GM21528 (cell line): ENCODE measurements around the gene ANXA3.
A peak's percentile ranks its signal among the peaks of the same experiment; 100 is the strongest.

ENCODE experiments used
- ATAC-seq: cut with Tn5 transposase; IDR thresholded peaks from one replicate; pipeline ENCODE4 v1.9.1; 2021; ENCODE audit warnings: mild to moderate bottlenecking, moderate library complexity; ENCODE audit not compliant: unreplicated experiment, low FRiP score

ANXA3 gene

DNA sequence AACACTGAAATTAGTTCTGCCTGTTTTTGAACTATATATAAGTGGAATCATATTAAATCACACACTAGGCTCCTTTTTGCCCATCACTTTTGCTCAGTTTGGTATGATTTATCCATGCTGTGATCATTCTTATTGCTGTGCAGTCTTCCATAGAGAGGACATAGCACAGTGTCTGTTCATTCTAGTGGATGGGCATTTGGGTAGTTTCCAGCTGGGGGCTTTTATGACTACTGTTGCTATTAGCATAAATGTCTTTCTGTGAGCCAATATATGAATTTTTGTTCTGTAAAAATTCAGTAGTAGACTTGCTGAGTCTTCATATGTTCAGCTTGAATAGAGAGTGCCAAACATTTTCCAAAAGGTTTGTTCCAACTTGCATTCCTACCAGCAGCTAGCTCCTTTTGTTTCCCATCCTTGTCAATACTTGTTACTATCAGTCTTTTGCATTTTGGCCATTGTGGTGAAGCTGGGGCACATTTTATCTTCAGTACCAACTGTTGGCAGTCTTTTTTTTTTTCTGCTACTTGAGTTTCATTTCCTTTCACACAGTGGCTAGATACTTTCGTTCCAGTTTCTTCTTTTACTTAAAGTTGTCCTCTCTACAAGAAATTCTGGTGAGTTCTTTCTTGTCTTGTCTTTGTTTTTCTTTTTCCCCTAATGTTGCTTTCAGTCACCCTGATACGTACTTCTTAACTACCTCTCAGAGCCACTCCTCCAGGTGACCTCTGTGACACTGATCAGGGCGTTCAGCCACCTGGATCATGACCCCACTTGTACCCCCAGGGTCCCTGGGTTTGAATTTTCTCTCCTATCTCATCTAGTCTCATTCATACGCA lies 87.0 kb downstream of the ANXA3 start:
- ATAC-seq = peak; percentile 83

DNA sequence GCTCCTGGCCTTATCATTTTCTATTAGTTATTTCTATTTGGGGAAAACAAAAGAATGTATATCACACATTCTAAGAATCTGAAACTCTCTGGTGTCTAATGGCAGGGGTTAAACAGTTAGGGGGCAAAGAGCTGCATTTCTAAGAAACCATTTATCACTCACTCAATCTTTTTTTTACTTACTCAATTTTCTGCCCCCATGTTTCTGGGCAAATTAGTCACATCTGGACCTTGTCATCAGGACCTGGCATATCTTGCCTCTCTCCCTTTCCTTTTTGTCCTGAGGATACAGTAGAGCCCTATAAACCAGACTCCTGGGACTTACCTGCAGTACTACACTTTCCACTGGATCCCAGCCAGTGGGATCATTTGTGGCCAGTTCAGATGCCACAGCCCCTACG lies 89.1 kb downstream of the ANXA3 start:
- ATAC-seq = no peak

DNA sequence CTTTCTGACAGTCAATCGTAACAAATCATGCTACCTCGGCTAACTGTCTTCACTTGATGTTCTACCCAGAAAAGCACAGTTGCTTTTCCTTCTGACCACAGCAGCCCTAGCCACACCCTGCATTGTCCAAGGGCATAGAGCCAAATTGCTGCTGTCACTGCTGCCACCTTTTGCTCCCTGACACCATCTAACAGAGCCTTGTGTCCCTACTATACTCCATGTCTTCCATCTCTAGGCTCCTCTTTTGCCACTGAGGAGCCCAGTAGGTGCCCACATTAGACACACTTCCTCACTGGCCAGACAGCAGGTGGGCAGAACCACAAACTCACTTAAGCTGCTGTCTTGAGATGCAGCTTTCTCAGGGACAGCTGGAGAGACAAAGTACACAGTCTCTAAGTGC lies 91.4 kb downstream of the ANXA3 start:
- ATAC-seq = no peak

DNA sequence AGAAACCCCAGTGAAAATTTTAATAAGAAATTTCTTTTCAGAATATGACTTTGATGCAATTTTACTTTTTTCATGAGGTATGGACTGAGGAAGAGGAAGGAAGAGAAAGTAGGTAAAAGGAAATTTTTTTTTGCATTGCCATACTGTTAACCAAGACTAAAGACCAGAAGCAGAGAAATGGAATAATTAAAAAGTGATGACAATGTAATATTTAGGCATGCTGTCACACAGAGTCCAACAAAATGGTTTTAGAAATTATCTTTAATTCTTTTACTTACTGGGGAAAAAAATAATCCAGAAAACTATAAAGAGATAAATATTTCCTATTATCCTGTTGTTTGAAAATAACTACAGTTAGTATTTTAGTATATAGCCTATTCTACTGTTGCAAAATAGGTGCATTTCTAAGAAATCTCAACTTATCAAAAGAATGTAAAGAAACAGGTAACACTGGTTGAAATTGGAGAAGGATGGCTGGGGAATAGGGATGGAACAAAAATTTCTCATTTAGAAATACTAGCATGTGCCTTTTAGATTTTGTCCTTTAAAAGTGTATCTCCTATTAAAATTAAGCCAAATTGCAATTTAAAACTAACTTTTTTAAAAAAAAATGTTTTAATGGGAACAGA lies 92.6 kb downstream of the ANXA3 start:
- ATAC-seq = no peak

DNA sequence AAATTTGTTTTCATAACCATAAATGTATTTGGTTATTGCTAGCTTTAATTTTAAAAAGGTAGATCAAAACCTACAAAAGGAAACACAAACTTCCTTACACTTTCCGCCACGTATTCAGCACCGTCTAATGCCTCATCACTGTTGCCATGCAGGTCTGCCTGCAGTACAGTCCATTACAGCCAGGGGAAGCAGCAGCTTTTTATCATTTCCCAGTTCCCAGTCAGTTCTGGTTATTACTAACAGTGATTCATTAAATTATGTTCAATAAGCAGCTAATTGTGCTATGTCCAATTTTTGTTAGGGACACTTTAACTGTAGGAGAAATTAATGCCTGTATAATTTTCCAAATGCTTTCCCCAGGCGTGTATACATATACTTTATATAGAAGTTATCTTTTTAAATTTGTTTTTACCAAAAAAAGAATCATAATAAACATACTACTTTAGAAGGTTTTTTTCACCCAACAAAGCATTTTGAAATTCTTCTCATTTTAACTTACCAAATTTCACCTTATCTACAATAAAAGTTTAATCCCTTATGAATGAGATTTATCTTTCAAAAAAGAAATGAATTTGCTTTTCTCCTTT lies 93.3 kb downstream of the ANXA3 start:
- ATAC-seq = peak; percentile 91

DNA sequence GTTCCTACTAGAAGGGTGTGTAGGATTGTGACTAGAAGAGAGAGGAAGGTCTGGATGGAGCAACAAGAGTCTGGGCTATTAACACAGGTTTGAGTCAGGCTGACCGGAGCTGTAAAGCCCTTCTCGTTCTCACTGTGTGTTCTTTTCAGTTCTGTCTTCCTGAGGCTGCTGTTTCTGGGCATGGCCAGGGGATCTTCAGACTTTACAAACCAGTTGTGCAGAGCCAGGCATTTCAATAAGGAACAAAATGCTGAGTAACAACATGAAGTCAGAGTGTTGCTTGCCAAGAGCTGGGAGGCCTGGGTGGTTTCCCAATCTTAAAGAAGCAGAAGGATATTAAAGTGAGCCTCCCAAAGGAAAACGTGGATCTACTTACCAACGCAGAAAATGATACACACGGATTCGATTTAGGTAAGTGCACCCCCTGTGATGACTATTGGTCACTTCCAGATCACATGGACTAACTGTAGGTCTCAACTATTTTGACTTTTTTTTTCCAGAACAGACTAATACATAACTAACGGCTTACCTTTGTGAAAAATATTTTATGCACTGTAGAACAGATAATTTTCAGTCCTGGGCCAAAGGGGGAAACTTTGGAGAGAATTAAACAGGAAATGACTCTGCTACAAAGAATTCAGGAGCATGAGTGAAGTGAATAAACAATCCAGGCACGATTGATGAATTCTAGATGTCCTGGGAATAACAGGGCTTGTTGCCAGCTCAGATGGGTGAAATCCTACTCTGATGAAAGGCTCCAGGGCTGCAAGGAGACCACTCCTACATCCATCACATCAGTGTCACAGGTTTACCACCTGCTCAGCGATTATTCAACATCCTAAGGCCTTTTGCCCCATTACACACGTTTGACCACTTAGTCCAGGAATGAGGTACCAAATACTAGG lies 94.5 kb downstream of the ANXA3 start:
- ATAC-seq = no peak

DNA sequence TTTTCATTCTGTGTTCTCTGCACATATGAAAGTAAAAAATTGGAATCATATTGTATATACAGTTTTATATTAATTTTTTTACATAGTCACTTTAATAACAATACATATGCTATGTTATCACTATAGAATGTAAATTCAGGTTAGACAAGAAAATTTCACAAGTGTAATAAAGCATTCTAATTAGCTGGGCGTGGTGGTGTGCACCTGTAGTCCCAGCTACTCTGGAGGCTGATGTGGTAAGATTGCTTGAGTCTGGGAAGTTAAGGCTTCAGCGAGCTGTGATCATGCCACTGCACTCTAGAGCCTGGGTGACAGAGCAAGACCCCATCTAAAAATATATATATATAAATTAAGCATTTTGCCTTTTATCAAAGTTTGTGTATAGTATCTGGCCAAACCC lies 95.7 kb downstream of the ANXA3 start:
- ATAC-seq = no peak

DNA sequence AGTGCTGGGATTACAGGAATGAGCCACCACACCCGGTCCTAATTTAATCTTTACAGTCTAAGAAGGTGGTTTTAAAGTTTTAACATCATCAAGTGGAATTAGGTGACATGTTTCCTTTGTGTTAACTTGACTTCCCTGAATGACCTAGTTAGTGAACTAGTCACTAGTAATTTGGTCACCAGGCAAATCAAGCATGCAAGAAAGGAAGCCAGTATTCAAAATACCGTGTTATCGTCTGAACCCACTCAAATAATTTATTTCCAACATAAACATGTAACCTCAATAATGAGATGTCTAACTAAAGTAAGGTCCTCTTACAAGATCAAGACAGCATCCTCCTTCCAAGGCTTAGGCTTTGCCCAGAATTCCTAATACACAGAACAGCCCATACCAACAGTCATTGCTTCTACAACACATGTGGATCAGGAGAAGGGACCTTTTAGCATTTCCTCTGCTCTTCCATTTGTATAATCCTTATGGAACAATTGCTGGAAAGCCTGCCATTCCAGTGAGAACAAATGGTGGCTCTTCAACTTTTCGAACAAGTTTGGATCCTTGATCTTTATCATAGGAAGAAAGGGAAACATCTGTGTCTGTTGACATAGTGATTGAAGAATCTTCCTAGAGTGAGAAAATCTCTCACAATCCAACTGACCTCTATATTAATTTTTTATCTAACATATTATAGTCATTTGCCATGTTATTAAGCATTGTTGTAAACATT lies 97.2 kb downstream of the ANXA3 start:
- no peak for ATAC-seq

DNA sequence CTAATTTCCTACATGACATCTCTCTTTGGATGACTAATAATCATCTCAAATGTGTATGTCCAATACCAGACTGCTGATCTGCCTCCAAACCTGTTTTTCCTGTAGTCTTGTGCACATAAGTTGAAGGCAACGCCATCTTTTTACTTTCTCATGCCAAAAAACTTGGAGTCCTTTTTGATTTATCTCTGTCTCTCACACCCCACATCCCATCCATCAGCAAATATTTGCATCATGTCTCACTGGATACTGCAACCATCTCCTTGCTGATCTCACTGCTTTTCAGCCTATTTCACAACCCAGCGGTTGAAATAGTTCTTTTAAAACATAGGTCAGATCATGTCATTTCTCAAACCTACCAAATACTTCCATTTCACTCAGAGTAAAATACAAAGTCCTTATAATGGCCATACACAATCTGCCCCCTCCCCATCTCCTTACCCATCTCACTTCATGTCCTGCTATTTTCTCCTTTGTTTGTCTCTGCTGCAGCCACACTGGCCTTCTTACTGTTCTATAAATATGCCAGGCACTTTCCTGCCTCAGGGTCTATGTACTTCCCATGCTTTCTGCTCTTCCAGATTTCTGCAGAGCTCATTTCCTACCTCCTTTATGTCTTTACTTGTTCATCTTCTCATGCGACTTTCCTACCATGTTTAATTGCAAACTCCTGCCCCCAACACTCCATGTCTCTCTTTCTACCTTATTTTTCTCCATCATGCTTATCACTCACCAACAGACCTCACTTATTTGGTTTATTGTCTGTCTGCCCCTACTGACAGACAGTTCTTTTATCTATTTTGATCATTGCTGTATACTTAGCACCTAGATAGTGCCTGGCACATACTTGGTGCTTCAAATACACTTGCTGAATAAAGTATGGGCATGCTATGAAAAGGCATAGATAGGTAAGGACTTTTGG lies 98.8 kb downstream of the ANXA3 start:
- ATAC-seq = no peak

DNA sequence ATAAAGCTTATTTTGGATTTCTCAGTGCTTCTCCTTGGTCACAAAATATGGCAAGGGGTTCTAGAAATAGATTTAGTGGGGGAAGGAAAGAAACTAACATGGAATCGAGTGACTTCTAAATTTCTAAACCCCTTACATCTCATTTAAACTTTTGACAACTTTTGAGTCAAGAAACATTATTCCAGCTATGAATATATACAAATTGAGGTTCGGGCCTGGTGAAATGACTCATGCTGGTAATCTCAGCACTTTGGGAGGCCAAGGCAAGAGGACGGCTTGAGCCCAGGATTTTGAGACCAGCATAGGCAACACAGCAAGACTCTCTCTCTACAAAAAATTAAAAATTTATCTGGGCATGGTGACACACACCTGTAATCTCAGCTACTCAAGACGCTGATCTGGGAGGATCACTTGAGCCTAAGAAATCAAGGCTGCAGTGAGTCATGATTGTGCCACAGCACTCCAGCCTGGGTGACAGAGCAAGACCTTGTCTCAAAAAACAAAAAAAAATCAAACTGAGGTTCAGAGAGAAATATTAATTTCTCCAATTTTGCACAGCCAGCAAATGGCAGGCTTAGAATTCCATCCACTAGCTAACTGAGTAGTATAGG lies 99.8 kb downstream of the ANXA3 start:
- no peak for ATAC-seq

DNA sequence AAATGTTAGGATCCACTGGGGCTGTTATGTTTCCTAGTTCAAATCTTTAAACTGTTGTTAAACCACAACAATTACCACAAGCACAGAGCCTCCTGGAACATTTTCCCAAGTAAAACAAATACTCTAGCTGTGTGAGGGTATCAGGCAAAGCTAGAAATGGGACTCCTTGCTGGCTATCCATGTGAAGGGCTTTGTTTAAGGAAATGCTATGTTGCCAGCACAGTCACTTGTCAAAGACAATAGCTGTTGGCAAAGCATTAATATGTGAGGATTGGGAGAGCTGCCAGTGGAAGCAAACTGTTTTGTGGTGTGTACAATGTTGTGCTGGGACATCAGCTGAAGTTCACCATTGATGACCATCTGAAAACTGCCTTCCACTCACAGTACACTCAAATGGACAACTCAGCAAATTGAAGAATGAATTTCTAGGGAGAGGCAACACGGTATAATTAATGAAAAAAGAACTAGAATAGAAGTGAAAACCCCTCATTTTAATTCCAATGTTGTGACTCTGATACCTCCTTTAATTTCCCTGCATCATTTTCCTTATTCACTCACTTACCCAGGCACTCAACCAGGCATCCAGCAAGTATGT lies 100.8 kb downstream of the ANXA3 start:
- ATAC-seq = no peak

DNA sequence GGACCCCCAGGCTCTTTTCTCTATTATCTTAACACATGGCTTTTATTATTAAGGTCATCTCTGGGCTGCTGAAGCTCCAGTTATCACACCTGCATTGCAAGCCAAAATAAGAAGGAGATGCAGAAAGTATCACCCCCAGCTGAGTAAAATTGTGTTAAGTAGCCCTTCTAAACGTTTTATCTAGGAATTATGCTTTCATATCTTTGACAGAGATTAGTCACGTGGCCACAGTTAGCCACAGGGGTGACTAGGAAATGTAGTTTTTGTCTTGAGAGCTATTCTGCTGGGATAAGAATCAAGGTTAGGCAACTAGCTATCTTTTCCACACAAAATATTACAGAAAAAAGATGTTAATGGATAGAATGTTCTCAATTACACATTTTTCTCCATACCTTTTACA lies 102.1 kb downstream of the ANXA3 start:
- ATAC-seq = no peak

DNA sequence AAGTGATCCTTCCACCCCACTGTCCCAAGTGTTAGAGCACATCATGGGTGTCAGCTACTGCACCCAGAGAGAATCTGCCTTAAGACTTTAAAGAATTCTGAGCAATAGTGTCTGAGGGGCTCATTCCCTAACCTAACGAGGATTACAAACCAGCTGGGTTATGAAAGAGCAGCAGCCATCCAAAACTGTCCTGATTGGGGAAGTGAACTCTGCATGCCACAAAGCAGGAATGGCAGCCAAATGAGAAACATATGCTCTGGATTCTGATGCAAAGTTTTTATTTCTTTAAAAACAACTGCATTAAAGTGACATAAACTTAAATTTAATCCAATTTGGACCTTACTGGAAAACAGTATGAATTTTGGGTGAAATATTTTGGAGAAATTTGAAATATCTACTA lies 103.2 kb downstream of the ANXA3 start:
- ATAC-seq = no peak

DNA sequence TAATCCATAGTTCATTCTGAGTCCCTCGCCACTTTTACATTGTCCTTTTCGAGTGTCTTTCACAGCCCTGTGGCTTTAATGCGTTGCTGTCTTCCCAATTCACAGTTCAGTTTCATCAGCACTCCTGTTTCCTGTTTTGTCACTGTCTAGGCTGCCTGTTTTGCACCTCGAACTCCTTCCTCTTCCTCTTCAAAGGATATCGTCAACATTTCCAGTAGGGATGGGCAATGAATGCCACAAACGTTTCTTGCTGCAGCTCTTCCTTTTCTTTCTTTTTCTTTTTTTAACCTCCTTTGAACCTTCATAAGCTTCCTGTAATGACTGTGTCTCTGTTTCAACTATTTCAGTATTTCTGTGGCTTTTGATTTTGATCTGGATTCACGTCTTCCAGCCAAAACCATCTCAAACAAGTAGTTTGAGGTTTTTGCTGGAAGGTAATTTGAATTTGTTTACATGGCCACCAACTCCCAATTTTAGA lies 105.4 kb downstream of the ANXA3 start:
- no peak for ATAC-seq

DNA sequence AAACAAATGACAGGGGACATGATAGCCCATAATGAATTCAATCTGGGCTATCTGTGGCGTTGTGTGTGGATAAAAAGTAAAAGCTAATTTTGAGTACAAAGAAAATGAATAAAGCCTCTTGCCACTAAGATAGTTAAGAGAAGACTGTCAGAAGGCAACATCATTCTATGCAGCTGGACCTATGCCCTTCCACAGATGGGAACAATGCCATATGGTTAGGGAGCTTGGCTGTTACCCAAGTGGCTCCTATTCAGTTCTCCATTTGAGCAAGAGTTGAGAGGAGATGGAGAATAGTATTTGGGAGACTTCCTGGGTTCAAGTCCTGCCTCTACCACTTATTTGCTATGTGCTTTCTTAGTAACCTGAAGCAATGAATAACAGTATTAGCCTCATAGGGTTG lies 107.7 kb downstream of the ANXA3 start:
- ATAC-seq = no peak

DNA sequence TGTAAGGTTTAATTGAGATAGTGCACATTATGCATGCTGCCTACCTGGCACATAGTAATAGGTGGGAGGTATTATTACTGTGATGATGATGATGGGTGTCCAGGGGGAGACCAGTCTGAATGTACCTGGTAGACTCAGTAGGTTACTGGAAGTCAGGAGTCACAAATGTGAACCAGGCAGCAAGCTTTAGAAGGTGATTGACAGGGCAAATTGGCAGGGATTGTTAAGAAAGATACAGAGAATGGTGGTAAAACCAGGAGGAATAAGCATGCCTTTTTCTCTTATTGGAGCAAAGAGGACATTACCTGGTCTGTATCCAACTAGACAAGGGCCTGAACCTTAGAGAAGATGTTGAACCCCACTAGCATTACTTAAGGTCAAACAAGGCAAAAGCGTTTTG lies 108.1 kb downstream of the ANXA3 start:
- no peak for ATAC-seq
